Stimulated activated naive CD4-positive, alpha-beta T cell (primary cell): ENCODE results near the gene SMOC2.
"Not testable (repeated sequence)": the region's sequence is repeated elsewhere in the genome, so short reads cannot be mapped to it uniquely, and the experiment has no call there.

Source experiments
- DNase-seq, 6 experiments: peaks; one replicate each; lab custom pipeline; 2025; lab: John Stamatoyannopoulos, UW

The SMOC2 gene

DNA sequence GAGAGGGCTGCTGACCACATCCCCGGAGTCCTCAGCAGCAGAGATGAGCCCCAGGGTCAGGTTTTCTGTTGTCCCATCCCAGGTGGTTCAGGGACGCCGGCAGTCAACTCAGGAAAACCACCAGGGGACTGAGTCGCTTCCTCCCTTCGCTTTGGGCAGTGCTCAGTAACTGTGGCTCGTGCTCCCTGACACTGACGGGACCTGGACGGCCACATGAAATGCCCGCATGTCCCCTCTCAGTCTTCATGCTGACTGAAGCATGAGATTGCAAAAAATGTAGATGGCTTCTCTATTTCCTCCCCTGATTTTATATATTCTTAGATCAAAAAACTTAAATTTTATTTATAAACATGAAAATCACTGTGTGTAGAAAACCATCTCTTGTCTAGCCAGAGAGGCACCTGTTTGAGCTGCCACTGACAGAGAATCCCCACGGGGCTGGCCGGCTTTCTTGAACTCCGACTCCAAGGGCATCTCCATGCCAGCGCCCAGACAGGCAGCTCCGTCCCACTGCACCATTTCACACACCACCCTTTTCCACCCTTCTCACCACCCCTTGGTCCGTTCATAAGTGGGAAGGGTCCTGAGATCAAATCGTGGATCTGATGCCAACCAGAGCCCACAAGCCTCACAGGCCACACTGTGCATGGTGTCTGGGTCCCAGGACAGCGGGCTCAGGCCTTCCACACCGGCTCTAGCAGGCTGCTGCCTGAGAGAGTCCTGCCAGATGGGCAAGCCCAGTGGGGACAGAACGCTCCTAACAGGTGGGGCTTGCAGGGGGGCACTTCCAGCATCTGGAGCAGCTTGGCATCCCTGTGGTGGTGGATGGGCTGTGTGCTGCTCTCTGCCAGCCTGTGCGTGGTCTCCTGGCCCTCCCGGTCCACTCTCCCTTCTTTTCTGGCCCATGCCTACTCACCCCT is 98.2 kb downstream of the SMOC2 start:
- no peak for DNase-seq

DNA sequence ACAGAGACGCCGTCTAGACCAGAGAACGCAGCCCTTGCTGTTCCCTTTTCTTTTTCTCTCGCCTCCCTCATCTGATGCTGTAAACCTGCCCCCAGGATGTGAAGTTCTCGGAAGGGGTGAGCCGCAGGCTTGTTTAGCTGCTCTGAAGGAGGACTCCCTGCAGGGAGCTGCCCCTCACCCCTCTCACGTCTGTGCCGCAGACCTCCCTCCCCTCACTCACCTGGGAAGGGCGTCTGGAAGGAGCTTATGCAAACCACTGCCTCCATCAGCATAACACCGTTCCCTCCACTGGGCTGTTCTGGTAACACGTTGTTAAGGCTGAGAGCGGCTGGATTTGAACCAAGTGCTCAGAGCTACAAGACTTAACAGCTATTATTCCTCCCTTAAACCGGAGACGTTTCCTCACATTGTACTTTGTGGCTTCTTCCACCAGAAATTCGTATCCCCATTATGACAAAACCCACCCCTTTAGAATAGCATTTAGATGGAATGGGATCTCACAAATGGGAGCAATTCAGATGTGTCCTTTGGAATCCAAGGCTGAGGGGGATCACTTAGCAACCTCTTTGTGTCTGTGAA is 99.8 kb downstream of the SMOC2 start:
- DNase-seq, result no peak

DNA sequence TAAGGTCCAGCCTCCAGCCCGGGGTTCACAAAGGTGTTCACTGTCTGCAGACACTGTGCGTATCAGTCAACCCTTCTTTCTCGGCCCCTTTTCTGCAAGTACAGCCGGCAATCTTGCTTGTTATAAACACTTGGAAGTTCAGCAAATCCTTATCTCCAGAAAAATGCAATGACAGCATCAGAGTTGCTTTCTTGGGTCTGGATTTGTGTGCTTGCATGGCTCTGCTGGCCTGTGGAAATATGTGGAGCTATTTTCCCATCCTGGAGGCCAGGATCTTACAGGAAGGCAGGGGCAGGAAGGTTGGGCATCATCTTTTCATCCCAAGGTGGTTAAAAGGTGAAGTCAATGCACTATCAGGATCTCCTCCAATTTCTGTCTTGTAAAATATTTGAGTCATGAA is 100.3 kb downstream of the SMOC2 start:
- DNase-seq, result no peak

DNA sequence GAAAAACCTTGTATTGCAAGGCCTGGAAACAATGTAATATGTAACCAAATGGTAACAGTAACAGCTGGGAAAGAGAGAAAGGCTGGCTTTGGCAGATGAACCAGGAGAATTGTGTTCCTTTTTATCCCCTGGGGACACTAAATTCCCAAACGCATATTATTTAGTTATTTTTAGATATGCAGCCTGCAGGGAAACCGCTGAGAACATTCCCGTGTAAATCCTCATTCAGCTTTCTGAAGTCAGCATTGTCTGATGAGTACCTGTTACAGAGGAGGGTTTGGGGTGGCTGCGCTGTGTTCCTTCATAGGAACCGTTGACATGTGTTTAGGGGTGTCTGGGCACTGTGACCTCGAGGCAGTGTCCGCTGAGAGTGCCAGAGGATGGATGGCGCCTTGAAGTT is 101.3 kb downstream of the SMOC2 start:
- no peak for DNase-seq

DNA sequence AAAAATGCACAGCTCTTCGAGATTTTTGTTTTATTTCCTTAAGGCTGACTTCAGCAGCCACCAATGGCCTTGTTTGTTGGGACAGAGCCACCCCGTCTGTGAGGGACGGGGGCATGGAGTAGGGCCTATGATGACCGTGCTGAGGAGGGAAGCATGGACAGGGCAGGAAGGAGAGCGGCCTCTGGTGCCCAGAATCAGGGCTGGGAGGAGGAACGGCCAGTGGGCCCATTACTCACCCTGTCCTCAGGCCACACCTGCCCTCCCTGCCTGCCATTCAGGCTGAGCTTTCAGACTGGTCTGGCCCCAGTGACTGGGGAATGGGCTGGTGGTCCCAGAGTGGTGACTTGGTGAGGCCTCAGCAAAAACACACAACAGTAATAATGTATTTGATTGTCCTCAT is 104.4 kb downstream of the SMOC2 start:
- no peak for DNase-seq

DNA sequence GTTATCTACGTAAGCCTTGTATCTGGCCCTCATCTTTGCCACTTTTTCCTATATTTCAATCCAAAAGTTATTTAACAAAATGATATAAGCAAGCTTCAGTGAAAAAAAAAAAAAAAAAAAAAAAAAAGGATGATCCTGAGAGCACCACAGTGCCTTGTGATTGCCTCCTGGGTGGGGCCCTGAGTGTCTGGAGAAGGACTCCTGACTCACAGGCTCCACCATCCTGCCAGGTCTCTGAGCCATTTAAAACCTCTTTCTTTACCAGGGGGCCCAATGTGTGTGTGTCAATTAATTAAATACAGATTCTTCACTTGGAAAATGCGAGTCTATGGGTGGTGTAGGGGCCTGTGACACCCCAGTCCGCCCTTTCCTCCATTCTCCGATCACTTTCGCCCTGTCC is 105.2 kb downstream of the SMOC2 start:
- DNase-seq, result no peak

DNA sequence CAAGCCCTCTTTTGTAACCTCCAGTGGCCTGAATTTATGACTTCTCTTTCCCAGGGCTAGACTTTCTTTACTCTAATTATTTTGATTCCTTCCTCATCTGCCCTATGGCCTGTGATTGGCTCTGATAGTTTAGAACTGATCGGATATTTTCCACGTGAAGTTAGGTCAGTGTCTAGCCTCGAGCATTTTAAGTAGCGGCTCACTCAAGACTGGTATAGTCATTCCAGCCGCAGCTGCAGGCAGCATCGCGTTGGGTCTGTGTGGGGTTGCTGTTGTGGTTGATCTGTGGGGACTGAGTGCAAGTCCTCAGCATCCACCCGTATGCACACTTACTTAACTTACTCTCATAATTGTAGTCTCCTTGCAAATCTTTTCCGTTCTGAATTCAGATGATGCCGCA is 105.7 kb downstream of the SMOC2 start:
- DNase-seq, result no peak

DNA sequence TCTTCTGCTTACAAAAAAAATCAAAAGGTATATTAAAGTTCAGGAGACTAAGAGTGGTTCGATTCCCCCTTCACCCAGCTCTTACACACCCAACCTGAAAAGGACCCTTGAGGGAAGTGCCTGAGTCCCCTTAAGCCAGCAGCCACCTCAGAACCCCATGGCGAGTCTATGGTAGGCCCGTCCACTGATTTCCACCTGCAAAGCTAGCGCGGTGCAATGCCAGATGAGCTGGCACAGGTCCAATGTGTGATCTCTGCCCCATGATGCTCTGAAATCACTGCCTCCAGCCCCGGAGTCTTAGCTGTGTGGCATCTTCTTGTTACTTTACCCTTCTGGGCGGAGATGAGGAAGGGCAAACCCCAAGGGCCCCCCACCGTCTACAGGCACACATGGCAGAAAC is 109.3 kb downstream of the SMOC2 start:
- no peak for DNase-seq

DNA sequence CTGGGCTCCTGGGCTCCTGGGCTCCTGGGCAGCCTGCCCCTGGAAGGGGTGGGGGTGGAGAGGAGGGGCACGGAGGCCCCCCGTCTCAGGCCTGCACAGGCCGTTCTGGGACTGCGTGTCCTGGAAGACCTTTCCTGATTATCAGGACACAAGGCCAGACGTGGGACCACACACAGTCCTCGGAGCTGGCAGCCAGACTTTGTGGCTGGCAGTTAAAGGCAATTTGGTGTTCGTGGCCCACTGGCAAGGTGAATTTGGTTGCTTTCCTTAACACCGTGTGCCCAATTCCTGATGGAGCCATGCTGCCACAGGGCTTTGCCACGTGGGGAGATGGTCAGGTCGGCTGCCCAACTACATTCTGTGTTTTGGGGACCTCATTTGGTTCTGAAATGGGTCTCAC is 113.5 kb downstream of the SMOC2 start:
- DNase-seq, result no peak

DNA sequence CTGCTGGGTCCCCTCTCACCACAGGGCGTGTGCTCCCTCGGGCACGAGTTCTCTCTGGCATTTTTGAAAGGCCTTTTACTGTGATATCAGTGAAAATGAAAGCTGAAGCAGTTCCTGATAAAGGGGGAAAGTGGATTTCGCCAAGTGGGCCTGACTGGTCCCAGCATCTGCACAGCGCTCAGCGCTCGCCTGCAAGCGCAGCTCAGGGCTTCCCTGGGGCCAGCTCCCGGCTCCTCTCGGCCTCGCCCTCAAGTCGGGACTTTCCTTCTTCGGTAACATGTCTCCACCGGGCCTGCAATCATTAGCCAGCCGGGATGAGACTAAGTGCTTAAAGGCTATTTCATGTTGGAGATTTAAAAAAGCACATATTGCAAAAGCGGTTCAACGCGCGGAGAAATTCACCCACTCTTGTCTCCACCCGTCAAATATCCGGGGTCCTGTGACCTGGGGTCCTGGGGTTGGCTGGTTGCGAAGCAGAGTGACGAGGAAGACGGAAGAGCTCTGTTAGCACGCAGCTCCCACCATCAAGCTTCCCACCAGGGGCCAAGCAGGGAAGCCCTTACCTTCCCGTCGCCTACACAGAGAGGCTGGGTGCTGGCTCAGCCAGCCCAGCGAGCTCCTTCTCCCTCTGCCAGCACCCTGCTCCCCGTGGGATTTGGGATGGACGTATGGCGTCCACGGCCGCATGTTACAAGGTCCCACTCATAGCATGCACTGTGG is 114.1 kb downstream of the SMOC2 start:
- no peak for DNase-seq

DNA sequence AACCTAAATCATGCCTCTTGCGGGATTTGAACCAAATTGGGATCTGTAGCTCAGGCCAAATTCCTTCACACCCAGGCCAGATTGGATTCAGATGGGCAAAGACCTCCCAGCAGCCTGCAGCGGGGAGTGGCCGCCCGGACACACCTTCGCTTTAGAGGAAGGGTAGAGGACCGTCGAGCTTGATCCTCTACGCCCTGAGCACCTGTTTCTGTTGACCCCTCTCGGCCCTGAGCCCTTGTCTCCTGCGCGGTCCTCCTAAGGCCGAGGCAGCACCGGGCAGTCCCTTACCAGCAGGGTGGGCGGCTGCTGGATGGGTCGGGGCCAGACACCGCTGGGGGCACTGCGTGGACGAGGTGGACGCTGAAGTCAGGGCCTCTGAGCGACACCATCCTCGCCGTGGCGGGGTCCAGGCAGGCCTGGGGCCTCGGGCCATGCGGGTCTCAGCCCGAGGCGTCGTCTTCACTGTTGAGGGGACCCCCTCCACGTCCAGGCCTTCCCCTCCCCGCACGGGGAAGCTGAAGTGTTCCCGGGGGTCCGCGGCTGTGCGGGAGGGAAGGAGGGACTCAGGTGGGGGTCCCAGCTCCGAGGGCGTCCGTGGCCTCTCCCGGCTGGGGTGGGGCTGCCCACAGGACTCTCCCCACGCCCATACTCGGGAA is 114.8 kb downstream of the SMOC2 start:
- no peak for DNase-seq

DNA sequence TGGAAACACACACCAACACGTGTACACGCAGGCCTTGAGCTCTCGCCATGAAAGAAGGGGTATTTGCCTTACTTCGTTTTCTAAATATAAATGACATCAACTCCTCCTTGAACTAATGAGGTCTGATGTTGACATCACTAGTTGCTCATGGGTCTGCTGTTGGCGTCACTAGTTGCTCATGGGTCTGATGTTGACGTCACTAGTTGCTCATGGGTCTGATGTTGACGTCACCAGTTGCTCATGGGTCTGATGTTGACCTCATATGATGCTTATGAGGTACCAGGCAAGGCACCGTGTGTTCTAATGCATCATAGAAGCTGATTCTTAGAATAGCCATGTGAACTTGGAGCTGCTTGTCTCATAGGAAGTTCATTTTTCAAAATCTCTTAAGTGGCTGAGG is 116.5 kb downstream of the SMOC2 start:
- no peak for DNase-seq

DNA sequence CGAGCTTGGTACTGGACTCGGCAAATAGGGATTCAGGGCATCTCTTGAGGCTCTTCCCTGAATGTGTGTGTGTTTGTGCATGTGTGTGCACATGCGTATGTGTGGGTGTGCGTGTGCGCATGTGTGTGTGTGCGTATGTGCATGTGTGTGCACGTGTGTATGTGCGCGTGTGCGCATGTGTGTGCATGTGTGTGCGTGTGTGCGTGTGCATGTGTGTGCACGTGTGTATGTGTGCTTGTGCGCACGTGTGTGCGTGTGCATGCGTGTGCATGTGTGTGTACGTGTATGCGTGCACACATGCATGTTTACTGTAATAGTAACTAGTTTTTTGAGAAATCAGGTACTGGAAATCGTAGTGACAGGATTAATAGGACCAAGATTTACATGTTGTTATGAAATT is 117.7 kb downstream of the SMOC2 start:
- DNase-seq, result no peak

DNA sequence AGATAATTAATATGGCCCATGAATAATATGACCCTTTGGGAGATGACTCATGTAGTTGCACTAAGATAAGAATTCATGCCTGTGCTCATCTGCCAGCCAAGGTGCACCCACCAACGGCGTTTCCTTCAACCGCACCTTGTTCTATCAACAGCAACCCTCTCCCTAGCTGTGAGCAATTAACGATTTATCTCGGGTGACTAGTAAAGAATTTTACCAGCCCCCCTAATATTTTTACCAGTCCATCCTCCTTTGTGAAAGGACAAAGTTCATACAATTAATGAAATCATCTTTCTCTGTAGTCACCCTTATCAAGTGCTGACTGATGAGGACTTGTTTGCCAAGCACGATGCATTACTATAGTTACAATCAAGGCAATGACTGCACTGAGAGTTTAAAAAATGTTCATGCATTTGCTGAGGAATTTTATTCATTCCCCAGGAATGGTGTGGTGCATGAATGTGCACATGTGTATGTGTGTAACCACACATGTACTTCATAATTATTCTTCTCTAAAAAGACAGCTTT is 118.7 kb downstream of the SMOC2 start:
- DNase-seq, result no peak

DNA sequence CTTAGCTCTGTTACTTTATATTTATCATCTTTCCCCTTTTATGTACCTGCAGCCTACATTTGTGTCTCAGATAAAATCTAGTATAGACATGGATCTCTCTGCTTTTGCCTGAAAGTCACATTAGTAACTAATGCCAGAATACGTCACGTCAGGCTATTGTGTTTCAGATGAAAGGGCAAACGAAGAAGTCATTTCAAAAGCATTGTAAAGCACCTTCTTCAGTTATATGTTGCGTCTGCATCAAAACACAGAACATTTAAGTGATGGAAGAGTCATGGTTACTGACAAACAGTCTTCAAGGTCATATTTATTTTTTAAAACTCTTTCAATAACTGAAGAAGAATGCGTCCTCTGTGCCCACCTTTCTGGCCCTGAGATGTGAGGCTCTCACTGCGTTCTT is 119.1 kb downstream of the SMOC2 start:
- DNase-seq, result no peak

DNA sequence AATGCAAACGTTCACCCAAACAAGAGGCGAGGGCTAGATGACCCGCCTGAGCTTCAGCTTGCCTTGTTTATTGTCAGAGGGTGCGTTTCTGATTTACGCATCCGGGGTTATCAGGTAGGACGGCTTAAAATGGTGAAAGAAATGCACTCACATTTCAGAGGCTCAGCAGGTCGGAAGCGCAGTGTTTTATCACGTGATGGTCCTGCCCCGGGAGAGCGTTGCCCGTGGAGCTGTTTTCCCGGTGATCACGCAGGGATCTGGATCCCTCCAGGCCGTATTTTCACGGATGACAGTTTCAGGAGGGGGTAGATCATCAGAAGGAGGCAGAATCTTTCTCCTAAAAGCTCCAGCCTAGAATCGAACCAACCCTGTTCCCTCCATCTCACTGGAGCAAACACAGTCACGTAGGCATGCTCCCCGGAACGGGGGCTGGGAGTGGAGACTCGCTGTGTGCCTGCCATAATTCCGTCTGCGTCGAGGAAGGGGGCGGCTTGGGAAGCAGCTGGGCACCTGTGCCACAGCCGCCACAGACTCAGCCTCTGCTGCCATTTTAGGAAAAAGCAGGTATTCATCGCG is 121.7 kb downstream of the SMOC2 start:
- no peak for DNase-seq

DNA sequence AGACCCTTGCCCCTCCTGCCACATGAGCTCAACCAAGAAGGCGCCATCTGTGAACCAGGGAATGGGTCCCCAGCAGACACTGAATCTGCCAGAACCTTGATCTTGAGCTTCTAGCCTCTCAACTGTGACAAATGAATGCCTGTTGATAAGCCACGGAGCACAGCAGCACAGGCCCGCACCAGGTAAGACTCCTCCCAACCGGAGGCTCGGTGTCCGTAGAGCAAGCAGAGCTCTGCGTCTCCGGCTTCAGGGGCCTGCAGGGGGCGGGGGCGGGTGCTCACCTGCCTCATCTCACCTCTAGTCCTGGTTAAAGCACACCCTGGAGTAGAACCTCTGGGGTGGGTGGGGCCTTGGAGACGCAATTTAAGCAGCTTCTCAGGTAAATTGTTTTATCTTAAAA is 122.7 kb downstream of the SMOC2 start:
- no peak for DNase-seq

DNA sequence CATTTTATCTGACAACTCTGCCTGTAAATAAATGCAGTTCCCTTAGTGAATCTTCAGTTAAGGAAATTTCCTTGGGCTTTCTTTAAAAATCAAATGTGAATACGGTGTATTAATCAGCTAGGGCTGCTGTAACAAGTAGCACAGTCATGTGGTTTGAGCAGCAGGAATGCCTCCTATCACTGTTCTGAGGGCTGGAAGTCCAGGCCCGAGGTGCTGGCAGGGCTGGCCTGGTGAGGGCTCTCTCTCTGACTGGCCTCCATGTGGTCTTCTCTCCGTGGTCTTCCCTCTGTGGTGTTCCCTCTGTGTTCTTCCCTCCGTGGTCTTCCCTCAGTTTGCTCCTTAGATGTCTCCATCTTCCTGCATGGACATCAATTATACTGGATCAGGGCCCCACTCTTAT is 124.1 kb downstream of the SMOC2 start:
- no peak for DNase-seq

DNA sequence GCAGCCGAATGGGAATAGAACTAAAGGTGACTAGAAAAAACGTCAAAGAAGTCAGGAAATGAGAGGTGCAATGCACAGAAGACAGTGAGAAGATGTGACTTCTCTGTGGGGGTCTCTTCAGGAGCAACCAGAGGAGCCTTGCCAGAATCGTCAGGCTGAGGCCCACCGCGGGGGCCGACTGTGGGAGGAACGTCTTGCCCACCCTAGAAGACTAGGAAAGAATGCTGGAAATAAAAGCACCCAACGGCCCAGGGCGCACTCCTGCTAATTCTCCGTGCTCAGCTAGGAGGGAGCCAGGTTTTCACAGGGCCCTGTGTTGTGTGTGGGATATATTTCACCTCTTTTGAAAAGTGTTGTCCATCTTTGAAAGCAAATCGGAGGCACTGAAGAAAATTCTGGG is 129.2 kb downstream of the SMOC2 start:
- no peak for DNase-seq

DNA sequence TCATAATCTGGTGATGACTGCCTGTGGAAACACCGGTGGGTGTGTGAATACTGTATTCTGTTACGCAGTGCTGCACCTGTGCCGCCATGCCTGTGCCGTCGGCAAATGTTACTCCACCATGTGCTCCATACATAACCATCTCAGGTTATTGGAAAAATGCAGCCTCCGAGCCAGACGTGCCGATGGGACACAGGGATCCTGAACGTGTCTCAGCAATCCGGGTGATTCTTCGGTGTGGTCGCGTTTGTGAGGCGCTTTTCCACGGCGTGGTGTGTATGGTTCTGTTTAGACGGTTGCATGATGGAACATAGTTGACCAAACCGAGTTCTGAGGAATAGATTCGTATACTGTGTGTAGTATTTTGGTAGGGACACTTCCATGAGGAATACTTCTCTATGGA is 130.3 kb downstream of the SMOC2 start:
- no peak for DNase-seq

DNA sequence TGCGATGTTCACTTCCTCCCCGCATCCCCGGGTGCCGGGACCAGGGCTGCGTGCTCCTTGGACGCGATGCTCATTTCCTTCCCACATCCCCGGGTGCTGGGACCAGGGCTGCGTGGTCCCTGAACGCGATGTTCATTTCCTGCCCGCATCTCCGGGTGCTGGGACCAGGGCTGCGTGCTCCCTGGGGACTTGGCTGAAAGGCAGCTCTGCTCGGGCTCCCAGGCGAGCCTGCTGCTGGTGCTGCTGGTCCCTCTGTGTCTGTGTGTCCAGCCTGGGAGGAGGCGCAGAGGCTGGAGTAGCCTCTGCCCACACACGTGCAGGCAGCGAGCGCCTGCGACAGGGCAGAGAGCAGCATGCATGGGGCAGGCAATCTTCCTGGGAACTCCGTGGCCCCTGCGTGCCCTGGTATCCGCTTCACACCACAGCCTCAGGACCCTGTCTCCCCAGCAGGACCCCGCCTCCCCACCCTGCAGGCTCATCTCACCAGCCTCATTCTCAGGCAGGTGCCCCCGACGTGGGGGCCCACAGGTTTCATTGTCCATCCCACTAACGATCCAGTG is 132.4 kb downstream of the SMOC2 start:
- DNase-seq, result not testable (repeated sequence)
